ES-I3 (cell line): ENCODE results near the gene RCOR3.
A peak's percentile ranks its signal among the peaks of the same experiment; 100 is the strongest.
"Not testable (repeated sequence)": the region's sequence is repeated elsewhere in the genome, so short reads cannot be mapped to it uniquely, and the experiment has no call there.

Experiments used
- H3K36me3 ChIP-seq: 2 replicates; pipeline ENCODE4 v1.6.1; 2013; ENCODE audit warnings: mild to moderate bottlenecking, low read length, control low read depth, moderate library complexity; ENCODE audit not compliant: insufficient read depth
- H3K4me1 ChIP-seq: 2 replicates; pipeline ENCODE4 v1.6.1; 2013; ENCODE audit warnings: mild to moderate bottlenecking, control low read depth, low read length; ENCODE audit not compliant: insufficient read depth
- H3K9ac ChIP-seq: 2 replicates; pipeline ENCODE4 v1.6.1; 2013; ENCODE audit warnings: low read depth, mild to moderate bottlenecking, low read length, moderate library complexity
- H3K9me3 ChIP-seq: 2 replicates; pipeline ENCODE4 v1.6.1; 2013; ENCODE audit warnings: mild to moderate bottlenecking, low read length, moderate library complexity; ENCODE audit not compliant: control insufficient read depth, insufficient read depth

Gene RCOR3

DNA sequence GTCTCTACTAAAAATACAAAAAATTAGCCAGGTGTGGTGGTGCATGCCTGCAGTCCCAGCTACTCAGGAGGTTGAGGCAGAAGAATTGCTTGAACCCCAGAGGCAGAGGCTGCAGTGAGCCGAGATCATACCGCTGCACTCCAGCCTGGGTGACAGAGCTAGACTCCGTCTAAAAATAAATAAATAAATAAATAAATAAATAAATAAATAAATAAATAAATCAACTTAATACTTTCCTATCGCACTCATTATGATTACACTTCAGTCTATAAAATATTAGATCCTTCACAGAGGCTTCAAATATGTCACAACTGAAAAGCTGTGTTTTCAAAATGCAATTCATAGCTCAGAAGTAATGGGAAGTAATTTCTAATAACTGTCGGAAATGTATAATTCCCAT is 15.5 kb upstream of the RCOR3 start:
- not testable (repeated sequence) for H3K9me3 ChIP-seq, H3K36me3 ChIP-seq, H3K9ac ChIP-seq
- H3K4me1 ChIP-seq = peaks cover 11% of the 10 kb centered on the region; the same call in 1 of the 2 replicates

DNA sequence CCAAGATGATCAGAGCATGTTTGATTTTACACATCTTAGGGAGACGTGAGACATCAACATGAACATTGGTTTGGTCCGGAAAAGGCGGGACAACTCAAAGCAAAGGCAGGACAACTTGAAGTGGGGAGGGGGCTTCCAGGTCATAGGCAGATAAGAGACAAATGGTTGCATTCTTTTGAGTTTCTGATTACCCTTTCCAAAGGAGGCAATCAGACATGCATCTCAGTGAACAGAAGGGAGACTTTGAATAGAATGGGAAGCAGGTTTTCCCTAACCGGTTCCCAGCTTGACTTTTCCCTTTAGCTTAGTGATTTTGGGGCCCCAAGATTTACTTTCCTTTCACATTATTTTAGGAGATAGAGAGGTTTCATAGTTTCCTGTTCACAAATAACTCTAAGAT is 12.6 kb upstream of the RCOR3 start:
- H3K9me3 ChIP-seq, H3K36me3 ChIP-seq, H3K9ac ChIP-seq: not testable (repeated sequence)
- peaks cover 11% of the 10 kb centered on the region; the same call in 1 of the 2 replicates for H3K4me1 ChIP-seq

DNA sequence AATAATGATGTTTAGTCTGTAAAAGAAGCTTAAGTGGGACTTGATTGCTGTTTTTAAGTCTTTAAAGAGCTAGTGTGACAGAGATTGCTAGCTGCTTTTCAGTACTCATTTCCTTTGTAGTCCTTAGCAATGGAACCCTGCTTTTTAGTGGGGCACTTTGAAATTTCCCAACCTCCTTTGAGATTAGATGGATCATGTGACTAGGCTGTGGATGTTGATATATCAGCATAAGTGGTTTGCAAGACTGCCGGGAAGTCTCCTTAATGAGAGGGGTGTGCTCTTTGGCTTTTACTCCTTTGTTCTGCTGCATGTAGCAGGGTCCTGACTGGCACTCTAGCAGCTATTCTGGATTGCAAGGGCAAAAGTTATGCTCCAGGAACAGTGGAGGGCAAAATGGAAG is 11.2 kb upstream of the RCOR3 start:
- Histone ChIP-seq H3K36me3 (no peaks in the 10 kb centered on the region), H3K4me1 (peaks cover 11% of the 10 kb centered on the region; the same call in 1 of the 2 replicates), H3K9ac (no peak overlapping the region), H3K9me3 (peaks cover 3% of the 10 kb centered on the region; the same call in 1 of the 2 replicates)

DNA sequence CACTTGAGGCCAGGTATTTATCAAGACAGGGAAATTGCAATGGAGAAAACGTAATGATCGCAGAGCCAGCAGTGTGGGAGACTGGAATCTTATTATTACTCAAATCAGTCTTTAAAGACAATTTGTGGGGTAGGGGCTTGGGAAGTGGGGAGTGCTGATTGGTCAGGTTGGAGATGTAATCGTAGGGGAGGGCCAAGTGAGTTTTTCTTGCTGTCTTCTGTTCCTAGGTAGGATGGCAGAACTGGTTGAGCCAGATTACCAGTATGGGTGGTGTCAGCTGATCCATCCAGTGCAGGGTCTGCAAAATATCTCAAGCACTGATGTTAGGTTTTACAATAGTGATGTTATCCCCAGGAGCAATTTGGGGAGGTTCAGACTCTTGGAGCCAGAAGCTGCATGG is 9.6 kb upstream of the RCOR3 start:
- not testable (repeated sequence) for H3K36me3 ChIP-seq, H3K9ac ChIP-seq, H3K9me3 ChIP-seq
- peaks cover 11% of the 10 kb centered on the region; the same call in 1 of the 2 replicates for H3K4me1 ChIP-seq

DNA sequence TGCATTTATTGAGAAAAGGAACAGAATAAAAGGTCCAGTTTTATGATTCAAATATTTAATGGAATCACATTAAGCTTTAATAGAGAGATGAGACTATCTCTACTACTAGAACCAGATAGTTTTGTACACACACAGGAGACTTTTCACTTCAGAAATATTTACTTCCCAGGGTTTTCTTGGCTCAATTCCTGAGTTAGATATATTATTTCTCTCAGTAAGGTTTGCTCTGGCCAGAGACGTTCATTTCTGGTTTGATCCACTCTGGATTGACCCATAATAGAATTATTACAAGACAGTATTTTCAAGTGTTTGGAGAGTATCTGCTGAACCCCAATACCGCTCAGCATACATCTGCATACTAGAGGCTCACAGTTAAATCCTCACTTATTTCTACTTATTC is 1.3 kb upstream of the RCOR3 start:
- Histone ChIP-seq H3K4me1 (no peaks in the 10 kb centered on the region), H3K9me3 (no peaks in the 10 kb centered on the region), H3K36me3 (no peaks in the 10 kb centered on the region), H3K9ac (peak overlapping the region; percentile 97)

- no peaks in the 10 kb centered on the region for H3K36me3 ChIP-seq
- H3K4me1 ChIP-seq = no peaks in the 10 kb centered on the region
- H3K9ac ChIP-seq = peak overlapping the region; percentile 97
- no peaks in the 10 kb centered on the region for H3K9me3 ChIP-seq
Observed at GRCh38 chr1:211258310-211258755, 833 bp upstream of the RCOR3 start.

- Histone ChIP-seq H3K36me3 (no peaks in the 10 kb centered on the region), H3K4me1 (no peaks in the 10 kb centered on the region), H3K9me3 (no peaks in the 10 kb centered on the region), H3K9ac (peak overlapping the region; percentile 94)
Observed at GRCh38 chr1:211259638-211260126, 516 bp downstream of the RCOR3 start.

DNA sequence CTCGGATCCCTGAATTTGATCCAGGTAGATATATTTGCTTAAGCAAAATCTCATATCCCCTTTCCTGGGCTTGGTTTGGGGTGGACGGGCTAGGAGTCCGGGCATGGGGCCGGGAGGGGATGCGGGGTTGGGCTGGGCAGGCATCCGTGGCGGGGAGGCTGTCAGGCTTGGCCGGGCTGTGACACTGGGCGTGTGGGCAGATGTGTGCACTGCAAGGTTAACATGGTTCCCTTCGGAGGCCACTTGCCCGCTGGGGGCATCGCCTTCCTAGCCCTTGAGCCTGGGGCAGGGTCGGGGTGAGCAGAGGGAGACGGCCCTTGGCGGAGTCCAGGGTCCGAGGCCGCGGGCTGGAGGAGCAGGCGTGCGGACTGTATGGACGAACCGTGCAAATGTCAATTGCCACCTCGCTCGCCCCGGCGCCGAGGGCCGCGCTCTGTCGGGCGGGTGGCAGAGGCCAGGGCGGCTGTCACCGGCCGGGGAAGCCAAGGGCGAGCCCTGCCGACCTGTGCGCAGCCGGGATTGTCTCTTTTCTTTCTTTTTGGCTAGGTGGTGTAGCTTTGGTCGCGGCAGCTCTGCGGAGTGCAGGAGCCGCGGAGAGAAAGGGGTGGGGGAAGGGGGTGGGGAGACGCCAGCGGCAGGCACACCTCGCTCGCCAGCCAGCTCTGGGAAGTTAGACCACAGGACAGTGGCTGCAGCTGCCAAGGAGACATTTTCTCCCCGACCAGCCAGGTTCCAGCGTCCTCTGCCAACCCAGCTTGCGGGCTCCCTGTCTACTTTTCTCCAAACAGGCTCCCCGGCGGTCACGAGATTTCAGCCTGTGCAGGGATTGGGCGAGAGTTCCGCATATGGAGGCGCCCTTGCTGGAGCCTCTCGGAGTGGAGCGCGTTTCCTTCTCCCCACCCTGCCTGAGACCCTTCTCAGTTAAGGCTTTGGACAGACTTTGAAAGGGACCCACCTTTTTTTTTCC is 1.3 kb downstream of the RCOR3 start:
- no peaks in the 10 kb centered on the region for H3K36me3 ChIP-seq
- H3K4me1 ChIP-seq = no peaks in the 10 kb centered on the region
- H3K9ac ChIP-seq = peak overlapping the region; percentile 80
- H3K9me3 ChIP-seq = no peaks in the 10 kb centered on the region

GRCh38 chr1:211261229-211261628 is 2.1 kb downstream of the RCOR3 start:
- no peaks in the 10 kb centered on the region for H3K4me1 ChIP-seq
- no peaks in the 10 kb centered on the region for H3K9me3 ChIP-seq
- peak overlapping the region; percentile 80 for H3K9ac ChIP-seq
- no peaks in the 10 kb centered on the region for H3K36me3 ChIP-seq

DNA sequence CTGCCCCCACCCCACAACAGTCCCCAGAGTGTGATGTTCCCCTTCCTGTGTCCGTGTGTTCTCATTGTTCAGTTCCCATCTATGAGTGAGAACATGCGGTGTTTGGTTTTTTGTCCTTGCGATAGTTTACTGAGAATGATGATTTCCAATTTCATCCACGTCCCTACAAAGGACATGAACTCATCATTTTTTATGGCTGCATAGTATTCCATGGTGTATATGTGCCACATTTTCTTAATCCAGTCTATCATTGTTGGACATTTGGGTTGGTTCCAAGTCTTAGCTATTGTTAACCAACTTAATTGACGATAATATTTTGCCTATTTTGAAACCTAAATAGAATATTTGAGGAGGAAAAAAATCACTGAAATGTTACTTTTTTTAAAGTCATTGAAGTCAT is 3.9 kb downstream of the RCOR3 start:
- H3K4me1 ChIP-seq, H3K9ac ChIP-seq, H3K9me3 ChIP-seq, H3K36me3 ChIP-seq: not testable (repeated sequence)

DNA sequence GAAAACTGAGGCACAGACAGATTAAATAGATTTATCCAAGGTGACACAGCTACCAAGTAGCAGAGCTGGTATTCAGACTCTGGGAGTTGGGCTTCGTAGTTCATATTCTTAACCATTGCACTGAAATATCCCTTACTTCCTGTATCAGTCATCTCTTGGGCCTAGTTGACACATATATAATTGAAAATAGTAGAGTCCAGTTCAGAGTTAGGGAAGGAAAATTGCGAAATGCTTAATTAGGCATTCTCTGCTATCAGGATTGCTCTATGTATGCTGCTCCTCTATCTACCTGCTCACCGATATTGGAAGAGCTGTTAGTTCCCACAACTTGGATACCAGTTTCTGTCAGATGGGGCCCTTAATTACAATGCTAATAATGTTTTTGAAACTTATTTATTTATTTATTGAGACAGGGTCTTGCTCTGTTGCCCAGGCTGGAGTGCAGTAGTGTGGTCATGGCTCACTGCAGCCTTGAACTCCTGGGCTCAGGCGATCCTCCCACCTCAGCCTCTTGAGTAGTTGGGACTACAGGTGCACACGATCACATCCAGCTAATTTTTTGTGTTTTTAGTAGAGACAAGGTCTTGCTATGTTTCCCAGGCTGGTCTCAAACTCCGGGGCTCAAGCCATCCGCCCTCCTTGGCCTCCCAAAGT is 8.2 kb downstream of the RCOR3 start:
- Histone ChIP-seq H3K36me3 (no peaks in the 10 kb centered on the region), H3K9ac (no peak overlapping the region), H3K9me3 (no peaks in the 10 kb centered on the region), H3K4me1 (no peaks in the 10 kb centered on the region)

DNA sequence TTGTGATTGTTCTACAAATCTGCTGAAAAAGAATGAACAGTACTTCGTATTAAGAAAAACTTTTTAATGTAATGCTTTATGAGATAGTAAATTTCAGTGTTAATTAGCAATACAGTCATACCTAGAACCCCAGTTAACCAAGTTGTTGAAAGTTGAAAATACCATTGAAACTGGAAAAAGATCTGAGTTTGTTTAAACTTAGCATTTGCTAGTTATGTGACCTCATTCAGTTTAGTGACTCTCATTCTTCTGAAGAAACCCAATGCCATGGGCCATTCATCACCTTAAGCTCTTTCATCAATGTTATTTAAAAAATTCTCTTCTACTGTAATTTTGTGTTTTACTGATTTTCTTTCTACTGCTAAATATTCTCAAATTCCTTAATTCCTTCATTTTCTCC is 20.2 kb downstream of the RCOR3 start:
- peaks cover 7% of the 10 kb centered on the region; the same call in 1 of the 2 replicates for H3K4me1 ChIP-seq
- H3K36me3 ChIP-seq = peaks cover 6% of the 10 kb centered on the region; the same call in 1 of the 2 replicates
- H3K9me3 ChIP-seq = no peaks in the 10 kb centered on the region
- H3K9ac ChIP-seq = no peak overlapping the region

- Histone ChIP-seq H3K4me1 (peaks cover 7% of the 10 kb centered on the region; the same call in 1 of the 2 replicates), H3K9ac (no peak overlapping the region), H3K36me3 (peaks cover 6% of the 10 kb centered on the region; the same call in 1 of the 2 replicates), H3K9me3 (no peaks in the 10 kb centered on the region)
Observed at GRCh38 chr1:211280910-211281309, 21.7 kb downstream of the RCOR3 start.

- no peak overlapping the region for H3K9ac ChIP-seq
- peaks cover 6% of the 10 kb centered on the region; the same call in 1 of the 2 replicates for H3K36me3 ChIP-seq
- H3K9me3 ChIP-seq = no peaks in the 10 kb centered on the region
- H3K4me1 ChIP-seq = peaks cover 7% of the 10 kb centered on the region; the same call in 1 of the 2 replicates
Observed at GRCh38 chr1:211281320-211282022, 22.3 kb downstream of the RCOR3 start.
